ENCODE measurements around the gene CDK2AP2.

CDK2AP2 gene

GRCh38 chr11:67541198-67541597 is 33.2 kb upstream of the CDK2AP2 start:
- ATAC-seq (ENCODE audit: low read depth) (no peak), DNase-seq (ENCODE audit: low spot score) (no peak)
- H3K9me3 ChIP-seq (ENCODE audit: severe bottlenecking), result no peaks in the 10 kb centered on the region
- no peak for TF ChIP-seq CTCF (IDR thresholded peaks at IDR 0.05; ENCODE audit: poor library complexity, severe bottlenecking)
- no peaks in the 10 kb centered on the region for H3K27me3 ChIP-seq (ENCODE audit: insufficient read depth, poor library complexity, severe bottlenecking)
- no peaks in the 10 kb centered on the region for H3K36me3 ChIP-seq (ENCODE audit: low read depth)
- H3K4me3 ChIP-seq (ENCODE audit: severe bottlenecking), result no peak overlapping the region
- no peaks in the 10 kb centered on the region for H3K4me1 ChIP-seq (ENCODE audit: insufficient read depth, poor library complexity, severe bottlenecking)
- no peak overlapping the region for H3K27ac ChIP-seq (ENCODE audit: poor library complexity, severe bottlenecking)

GRCh38 chr11:67539550-67539949 is 31.6 kb upstream of the CDK2AP2 start:
- ATAC-seq (ENCODE audit: low read depth), result no peak
- no peak for DNase-seq (ENCODE audit: low spot score)
- no peak overlapping the region for H3K4me3 ChIP-seq (ENCODE audit: severe bottlenecking)
- no peak for TF ChIP-seq CTCF (IDR thresholded peaks at IDR 0.05; ENCODE audit: poor library complexity, severe bottlenecking)
- H3K4me1 ChIP-seq (ENCODE audit: insufficient read depth, poor library complexity, severe bottlenecking), result no peaks in the 10 kb centered on the region
- no peaks in the 10 kb centered on the region for H3K27me3 ChIP-seq (ENCODE audit: insufficient read depth, poor library complexity, severe bottlenecking)
- no peaks in the 10 kb centered on the region for H3K36me3 ChIP-seq (ENCODE audit: low read depth)
- no peak overlapping the region for H3K27ac ChIP-seq (ENCODE audit: poor library complexity, severe bottlenecking)
- peaks cover 7% of the 10 kb centered on the region for H3K9me3 ChIP-seq (ENCODE audit: severe bottlenecking)

GRCh38 chr11:67538823-67539505 is 31.0 kb upstream of the CDK2AP2 start:
- ATAC-seq (ENCODE audit: low read depth), result no peak
- Histone ChIP-seq H3K27ac (ENCODE audit: poor library complexity, severe bottlenecking) (no peak overlapping the region), H3K4me1 (ENCODE audit: insufficient read depth, poor library complexity, severe bottlenecking) (no peaks in the 10 kb centered on the region), H3K36me3 (ENCODE audit: low read depth) (no peaks in the 10 kb centered on the region), H3K9me3 (ENCODE audit: severe bottlenecking) (peaks cover 12% of the 10 kb centered on the region), H3K4me3 (ENCODE audit: severe bottlenecking) (no peak overlapping the region), H3K27me3 (ENCODE audit: insufficient read depth, poor library complexity, severe bottlenecking) (no peaks in the 10 kb centered on the region)
- DNase-seq (ENCODE audit: low spot score), result no peak
- TF ChIP-seq CTCF (IDR thresholded peaks at IDR 0.05; ENCODE audit: poor library complexity, severe bottlenecking), result no peak

GRCh38 chr11:67538306-67538705 is 30.3 kb upstream of the CDK2AP2 start:
- H3K4me1 ChIP-seq (ENCODE audit: insufficient read depth, poor library complexity, severe bottlenecking), result no peaks in the 10 kb centered on the region
- no peaks in the 10 kb centered on the region for H3K36me3 ChIP-seq (ENCODE audit: low read depth)
- no peaks in the 10 kb centered on the region for H3K27me3 ChIP-seq (ENCODE audit: insufficient read depth, poor library complexity, severe bottlenecking)
- no peak for TF ChIP-seq CTCF (IDR thresholded peaks at IDR 0.05; ENCODE audit: poor library complexity, severe bottlenecking)
- H3K27ac ChIP-seq (ENCODE audit: poor library complexity, severe bottlenecking), result no peak overlapping the region
- ATAC-seq (ENCODE audit: low read depth) (no peak), DNase-seq (ENCODE audit: low spot score) (no peak)
- H3K4me3 ChIP-seq (ENCODE audit: severe bottlenecking), result no peak overlapping the region
- H3K9me3 ChIP-seq (ENCODE audit: severe bottlenecking), result peaks cover 19% of the 10 kb centered on the region

GRCh38 chr11:67535561-67535960 is 27.6 kb upstream of the CDK2AP2 start:
- H3K9me3 ChIP-seq (ENCODE audit: severe bottlenecking), result peaks cover 24% of the 10 kb centered on the region
- no peaks in the 10 kb centered on the region for H3K36me3 ChIP-seq (ENCODE audit: low read depth)
- DNase-seq (ENCODE audit: low spot score) (no peak), ATAC-seq (ENCODE audit: low read depth) (no peak)
- no peak for TF ChIP-seq CTCF (IDR thresholded peaks at IDR 0.05; ENCODE audit: poor library complexity, severe bottlenecking)
- no peaks in the 10 kb centered on the region for H3K4me1 ChIP-seq (ENCODE audit: insufficient read depth, poor library complexity, severe bottlenecking)
- H3K27ac ChIP-seq (ENCODE audit: poor library complexity, severe bottlenecking), result no peak overlapping the region
- H3K27me3 ChIP-seq (ENCODE audit: insufficient read depth, poor library complexity, severe bottlenecking), result no peaks in the 10 kb centered on the region
- H3K4me3 ChIP-seq (ENCODE audit: severe bottlenecking), result no peak overlapping the region
